Measurements from ENCODE around the gene SLC35G3. TPM values are rescaled to one million over a fixed set of nuclear protein-coding genes. Genes with fewer than 3 reads are reported as not detected.

The SLC35G3 gene
- total RNA-seq, 1 experiment from 2014 or later, result not detected

DNA sequence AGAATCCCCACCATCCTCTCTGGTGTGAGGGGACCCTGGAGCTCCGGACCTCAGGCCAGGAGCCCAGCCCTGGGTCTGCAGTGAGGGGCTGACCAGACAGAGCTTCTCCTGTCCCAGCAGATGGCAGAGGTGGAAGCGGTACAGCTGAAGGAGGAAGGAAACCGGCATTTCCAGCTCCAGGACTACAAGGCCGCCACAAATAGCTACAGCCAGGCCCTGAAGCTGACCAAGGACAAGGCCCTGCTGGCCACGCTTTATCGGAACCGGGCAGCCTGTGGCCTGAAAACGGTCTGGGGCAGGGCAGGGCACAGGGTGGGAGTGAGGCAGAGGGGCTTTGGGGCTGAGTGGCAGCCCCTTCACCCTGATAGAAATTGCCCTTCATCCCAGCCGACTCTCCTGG is 46.0 kb downstream of the SLC35G3 start:
- Histone ChIP-seq H3K4me3 (ENCODE audit: low read length) (no peak overlapping the region), H3K4me2 (ENCODE audit: low read length) (no peak overlapping the region), H4K20me1 (ENCODE audit: low read length) (no peaks in the 10 kb centered on the region), H3K27me3 (ENCODE audit: low read length) (no peaks in the 10 kb centered on the region), H3K79me2 (ENCODE audit: low read length) (no peaks in the 10 kb centered on the region), H3K9me3 (ENCODE audit: low read length) (no peaks in the 10 kb centered on the region), H3K4me1 (ENCODE audit: insufficient read depth, low read length) (0 out of 2 replicates have a peak, but pooled peaks cover 4% of the 10 kb centered on the region), H3K9me2 (replicated peaks; ENCODE audit: low read length) (no peaks in the 10 kb centered on the region), H3K9ac (ENCODE audit: low read length) (no peak overlapping the region), H3K27ac (ENCODE audit: low read length) (no peak overlapping the region), H2AFZ (ENCODE audit: low read length) (no peak overlapping the region), H3K36me3 (ENCODE audit: low read depth, low read length) (no peaks in the 10 kb centered on the region), H3F3A (ENCODE audit: low read length, unreplicated experiment) (no peaks in the 10 kb centered on the region)
- BruUV-seq (replicated peaks), result no TSS peak
- ATAC-seq (no peak), DNase-seq (no peak)
- TF ChIP-seq, protein P1, sequence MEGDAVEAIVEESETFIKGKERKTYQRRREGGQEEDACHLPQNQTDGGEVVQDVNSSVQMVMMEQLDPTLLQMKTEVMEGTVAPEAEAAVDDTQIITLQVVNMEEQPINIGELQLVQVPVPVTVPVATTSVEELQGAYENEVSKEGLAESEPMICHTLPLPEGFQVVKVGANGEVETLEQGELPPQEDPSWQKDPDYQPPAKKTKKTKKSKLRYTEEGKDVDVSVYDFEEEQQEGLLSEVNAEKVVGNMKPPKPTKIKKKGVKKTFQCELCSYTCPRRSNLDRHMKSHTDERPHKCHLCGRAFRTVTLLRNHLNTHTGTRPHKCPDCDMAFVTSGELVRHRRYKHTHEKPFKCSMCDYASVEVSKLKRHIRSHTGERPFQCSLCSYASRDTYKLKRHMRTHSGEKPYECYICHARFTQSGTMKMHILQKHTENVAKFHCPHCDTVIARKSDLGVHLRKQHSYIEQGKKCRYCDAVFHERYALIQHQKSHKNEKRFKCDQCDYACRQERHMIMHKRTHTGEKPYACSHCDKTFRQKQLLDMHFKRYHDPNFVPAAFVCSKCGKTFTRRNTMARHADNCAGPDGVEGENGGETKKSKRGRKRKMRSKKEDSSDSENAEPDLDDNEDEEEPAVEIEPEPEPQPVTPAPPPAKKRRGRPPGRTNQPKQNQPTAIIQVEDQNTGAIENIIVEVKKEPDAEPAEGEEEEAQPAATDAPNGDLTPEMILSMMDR (conservative IDR thresholded peaks at IDR 0.05; ENCODE audit: low read depth, low read length), result no peak
- TF ChIP-seq EZH2phosphoT487 (IDR thresholded peaks at IDR 0.05; ENCODE audit: borderline replicate concordance, low read length), result no peak
- no peak for TF ChIP-seq EZH2 (IDR thresholded peaks at IDR 0.05; ENCODE audit: low read length, unreplicated experiment)
- ChIA-PET POLR2A (ENCODE audit: unreplicated experiment) (no interaction called here), CTCF (interaction anchor here (0.6 kb wide), 1 partner anchor 20 kb away, joined by 3 read pairs; no protein-coding TSS in a partner anchor)
- intact Hi-C loops (cut with micrococcal nuclease), result no loop called here

DNA sequence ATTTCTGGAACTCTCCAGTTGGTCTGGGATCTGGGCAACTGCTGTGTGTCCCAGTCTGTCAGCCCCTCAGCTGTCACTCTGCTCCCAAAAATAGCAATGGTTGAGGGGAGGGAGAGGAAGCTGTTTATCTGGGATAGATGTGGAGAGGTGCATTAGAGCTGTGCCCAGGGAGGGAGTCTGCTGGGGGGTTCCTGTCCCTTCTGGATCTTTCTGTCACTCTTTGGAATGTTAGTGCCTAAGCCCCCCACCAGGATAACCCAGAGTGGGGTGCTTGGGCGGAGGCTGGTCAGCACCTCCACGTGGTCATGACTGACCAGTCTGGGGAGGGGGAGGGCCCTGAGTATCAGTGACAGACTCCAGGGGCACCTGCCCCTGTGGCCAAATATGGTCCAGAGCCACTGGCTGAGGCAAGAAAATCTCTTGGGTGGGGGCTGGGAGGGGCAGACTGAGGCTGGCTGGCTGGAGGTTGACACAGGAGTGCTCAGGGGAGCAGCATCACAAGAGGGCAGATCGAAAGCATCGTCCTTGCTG is 46.8 kb downstream of the SLC35G3 start, which contains the start of gene UNC45B:
UNC45B (plus strand) TSS at position 443 of the 531 bp plus-strand sequence. CDS start 447 bp downstream, outside the sequence.
- H2AFZ ChIP-seq (ENCODE audit: low read length), result no peak within 1 kb of the TSS
- H3K27ac ChIP-seq (ENCODE audit: low read length), result no peak within 1 kb of the TSS
- no peaks in the 10 kb centered on the region for H3K27me3 ChIP-seq (ENCODE audit: low read length)
- no peaks in the 10 kb centered on the region for H4K20me1 ChIP-seq (ENCODE audit: low read length)
- H3K9ac ChIP-seq (ENCODE audit: low read length), result no peak within 1 kb of the TSS
- H3K4me3 ChIP-seq (ENCODE audit: low read length), result no peak within 1 kb of the TSS
- ChIA-PET POLR2A (ENCODE audit: unreplicated experiment) (no interaction called here), CTCF (no interaction called here)
- no peaks in the 10 kb centered on the region for H3K4me1 ChIP-seq (ENCODE audit: insufficient read depth, low read length)
- DNase-seq (no peak), ATAC-seq (no peak)
- H3F3A ChIP-seq (ENCODE audit: low read length, unreplicated experiment), result no peaks in the 10 kb centered on the region
- H3K9me2 ChIP-seq (replicated peaks; ENCODE audit: low read length), result no peaks in the 10 kb centered on the region
- no TSS peak for BruUV-seq (replicated peaks)
- intact Hi-C loops (cut with micrococcal nuclease), result no loop called here
- no peaks in the 10 kb centered on the region for H3K9me3 ChIP-seq (ENCODE audit: low read length)
- H3K4me2 ChIP-seq (ENCODE audit: low read length), result no peak within 1 kb of the TSS
- no peaks in the 10 kb centered on the region for H3K79me2 ChIP-seq (ENCODE audit: low read length)
- no peaks in the 10 kb centered on the region for H3K36me3 ChIP-seq (ENCODE audit: low read depth, low read length)
- TF ChIP-seq EZH2 (IDR thresholded peaks at IDR 0.05; ENCODE audit: low read length, unreplicated experiment), result no peak
- no peak for TF ChIP-seq EZH2phosphoT487 (IDR thresholded peaks at IDR 0.05; ENCODE audit: borderline replicate concordance, low read length)
- TF ChIP-seq, protein P1 (conservative IDR thresholded peaks at IDR 0.05; ENCODE audit: low read depth, low read length), result no peak

DNA sequence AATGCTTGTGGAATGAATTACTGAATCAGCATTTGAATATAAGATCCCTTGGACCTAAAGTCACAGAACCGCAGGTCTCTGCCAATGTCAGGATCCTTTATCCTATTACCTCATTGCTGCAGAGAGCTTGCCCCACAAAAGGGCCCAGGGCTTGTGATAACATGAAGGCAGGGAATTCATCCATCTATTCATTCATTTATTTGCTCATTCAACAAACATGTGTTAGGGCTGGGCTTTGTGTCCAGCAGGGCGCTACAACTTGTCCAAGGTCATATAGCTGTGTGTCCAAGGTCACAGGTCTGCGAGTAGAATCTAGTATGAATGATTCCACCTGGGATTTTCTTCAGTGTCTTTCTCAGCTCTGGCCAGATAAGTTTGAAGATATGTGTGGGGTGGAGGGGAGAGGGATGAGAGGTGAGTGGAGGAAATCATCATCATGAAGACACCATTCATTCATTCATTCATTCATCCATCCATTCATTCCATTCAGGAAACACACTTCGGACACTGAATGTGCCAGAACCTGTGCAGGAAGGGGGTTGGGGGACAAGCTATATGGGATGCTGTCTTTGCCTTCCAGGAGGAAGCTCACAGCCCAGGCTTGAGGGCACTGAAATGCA is 47.9 kb downstream of the SLC35G3 start:
- H3K9ac ChIP-seq (ENCODE audit: low read length), result no peak overlapping the region
- no peak overlapping the region for H3K4me2 ChIP-seq (ENCODE audit: low read length)
- no peaks in the 10 kb centered on the region for H3F3A ChIP-seq (ENCODE audit: low read length, unreplicated experiment)
- peaks cover 8% of the 10 kb centered on the region for H3K79me2 ChIP-seq (ENCODE audit: low read length)
- no peaks in the 10 kb centered on the region for H3K27me3 ChIP-seq (ENCODE audit: low read length)
- DNase-seq (no peak), ATAC-seq (no peak)
- H3K4me3 ChIP-seq (ENCODE audit: low read length), result no peak overlapping the region
- no peaks in the 10 kb centered on the region for H3K9me2 ChIP-seq (replicated peaks; ENCODE audit: low read length)
- H3K36me3 ChIP-seq (ENCODE audit: low read depth, low read length), result no peaks in the 10 kb centered on the region
- H4K20me1 ChIP-seq (ENCODE audit: low read length), result no peaks in the 10 kb centered on the region
- H3K4me1 ChIP-seq (ENCODE audit: insufficient read depth, low read length), result no peaks in the 10 kb centered on the region
- ChIA-PET CTCF (no interaction called here), POLR2A (ENCODE audit: unreplicated experiment) (no interaction called here)
- H3K9me3 ChIP-seq (ENCODE audit: low read length), result no peaks in the 10 kb centered on the region
- no TSS peak for BruUV-seq (replicated peaks)
- H2AFZ ChIP-seq (ENCODE audit: low read length), result no peak overlapping the region
- no peak overlapping the region for H3K27ac ChIP-seq (ENCODE audit: low read length)
- TF ChIP-seq EZH2 (IDR thresholded peaks at IDR 0.05; ENCODE audit: low read length, unreplicated experiment) (no peak), EZH2phosphoT487 (IDR thresholded peaks at IDR 0.05; ENCODE audit: borderline replicate concordance, low read length) (no peak)
- TF ChIP-seq, protein P1 (conservative IDR thresholded peaks at IDR 0.05; ENCODE audit: low read depth, low read length), result no peak
- intact Hi-C loops (cut with micrococcal nuclease), result no loop called here
